Measurements from ENCODE around the gene CDC42.
"Not testable (repeated sequence)": the region's sequence is repeated elsewhere in the genome, so short reads cannot be mapped to it uniquely, and the experiment has no call there.

CDC42 gene

GRCh38 chr1:22076346-22076745, 23.8 kb downstream of the CDC42 start:
- no peak for DNase-seq

- peak; percentile 67 for DNase-seq
Measured at GRCh38 chr1:22077728-22078127, 25.2 kb downstream of the CDC42 start.

GRCh38 chr1:22078133-22078532, 25.6 kb downstream of the CDC42 start:
- no peak for DNase-seq

GRCh38 chr1:22080191-22080590, 27.7 kb downstream of the CDC42 start:
- no peak for DNase-seq

- DNase-seq, result no peak
Measured at GRCh38 chr1:22088331-22088730, 35.8 kb downstream of the CDC42 start.

- no peak for DNase-seq
Measured at GRCh38 chr1:22089134-22089571, 36.6 kb downstream of the CDC42 start.

- DNase-seq, result no peak
Measured at GRCh38 chr1:22089787-22090186, 37.3 kb downstream of the CDC42 start.

GRCh38 chr1:22090867-22091266, 38.4 kb downstream of the CDC42 start:
- no peak for DNase-seq

- not testable (repeated sequence) for DNase-seq
Measured at GRCh38 chr1:22092026-22092768, 39.7 kb downstream of the CDC42 start.

- no peak for DNase-seq
Measured at GRCh38 chr1:22093513-22093912, 41.0 kb downstream of the CDC42 start.

GRCh38 chr1:22096036-22096435, 43.5 kb downstream of the CDC42 start:
- DNase-seq, result no peak

- no peak for DNase-seq
Measured at GRCh38 chr1:22096463-22096862, 44.0 kb downstream of the CDC42 start.

GRCh38 chr1:22098752-22099151, 46.2 kb downstream of the CDC42 start:
- DNase-seq, result no peak

- no peak for DNase-seq
Measured at GRCh38 chr1:22100168-22100567, 47.7 kb downstream of the CDC42 start.

GRCh38 chr1:22101199-22101598, 48.7 kb downstream of the CDC42 start:
- no peak for DNase-seq

GRCh38 chr1:22101995-22102394, 49.5 kb downstream of the CDC42 start:
- no peak for DNase-seq

- no peak for DNase-seq
Measured at GRCh38 chr1:22102746-22103145, 50.2 kb downstream of the CDC42 start.

- no peak for DNase-seq
Measured at GRCh38 chr1:22104094-22104493, 51.6 kb downstream of the CDC42 start.

GRCh38 chr1:22104865-22105437, 52.4 kb downstream of the CDC42 start:
- DNase-seq, result no peak

GRCh38 chr1:22105611-22106207, 53.2 kb downstream of the CDC42 start:
- DNase-seq, result peak; percentile 58

- DNase-seq, result no peak
Measured at GRCh38 chr1:22107126-22107525, 54.6 kb downstream of the CDC42 start.

- DNase-seq, result no peak
Measured at GRCh38 chr1:22108339-22109105, 56.0 kb downstream of the CDC42 start.

GRCh38 chr1:22110016-22110415, 57.5 kb downstream of the CDC42 start:
- peak; percentile 28 for DNase-seq

GRCh38 chr1:22111115-22111514, 58.6 kb downstream of the CDC42 start:
- DNase-seq, result no peak

Measured in NCI-H69 (cell line).